HG03432 (cell line): ENCODE measurements around the gene UTP15.

Experiments
- ATAC-seq: cut with Tn5 transposase; IDR thresholded peaks from one replicate; pipeline ENCODE4 v1.9.1; 2021; ENCODE audit warnings: mild to moderate bottlenecking, moderate library complexity; ENCODE audit not compliant: unreplicated experiment

The UTP15 gene

GRCh38 chr5:73564675-73565074 lies 868 bp upstream of the UTP15 start:
- ATAC-seq, result peak; percentile 16

DNA sequence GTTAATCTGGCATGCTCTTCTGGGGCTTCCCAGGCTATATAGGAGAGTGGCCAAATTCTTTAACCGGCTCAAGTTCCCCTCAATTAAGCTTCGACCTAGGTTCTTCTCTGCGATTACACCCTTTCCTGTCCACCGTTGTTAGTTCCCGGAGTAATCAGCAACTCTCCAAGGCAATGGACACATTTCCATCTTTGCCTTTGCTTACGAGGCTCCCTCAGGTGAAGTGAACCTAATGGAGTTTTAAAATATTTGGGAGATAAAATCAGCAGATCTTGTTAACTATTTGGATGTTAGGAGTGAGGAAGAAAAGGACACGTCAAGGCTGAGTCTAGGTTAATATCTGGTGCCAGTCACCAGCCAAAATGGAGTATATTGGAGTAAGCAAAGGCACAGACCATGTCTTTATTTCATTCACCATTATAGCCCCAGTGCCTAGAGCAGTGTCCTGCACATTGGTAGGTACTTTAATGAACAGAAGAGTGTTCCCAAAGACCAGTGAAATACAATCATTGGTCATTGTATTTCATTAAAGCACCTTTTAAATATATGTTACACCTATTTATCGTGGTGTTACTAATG lies 515 bp downstream of the UTP15 start:
- ATAC-seq, result no peak

- no peak for ATAC-seq
Observed at GRCh38 chr5:73582285-73583145, 17.0 kb downstream of the UTP15 start.

- ATAC-seq, result peak; percentile 50
Observed at GRCh38 chr5:73587923-73588322, 22.4 kb downstream of the UTP15 start.

- no peak for ATAC-seq
Observed at GRCh38 chr5:73591102-73591695, 25.7 kb downstream of the UTP15 start.

DNA sequence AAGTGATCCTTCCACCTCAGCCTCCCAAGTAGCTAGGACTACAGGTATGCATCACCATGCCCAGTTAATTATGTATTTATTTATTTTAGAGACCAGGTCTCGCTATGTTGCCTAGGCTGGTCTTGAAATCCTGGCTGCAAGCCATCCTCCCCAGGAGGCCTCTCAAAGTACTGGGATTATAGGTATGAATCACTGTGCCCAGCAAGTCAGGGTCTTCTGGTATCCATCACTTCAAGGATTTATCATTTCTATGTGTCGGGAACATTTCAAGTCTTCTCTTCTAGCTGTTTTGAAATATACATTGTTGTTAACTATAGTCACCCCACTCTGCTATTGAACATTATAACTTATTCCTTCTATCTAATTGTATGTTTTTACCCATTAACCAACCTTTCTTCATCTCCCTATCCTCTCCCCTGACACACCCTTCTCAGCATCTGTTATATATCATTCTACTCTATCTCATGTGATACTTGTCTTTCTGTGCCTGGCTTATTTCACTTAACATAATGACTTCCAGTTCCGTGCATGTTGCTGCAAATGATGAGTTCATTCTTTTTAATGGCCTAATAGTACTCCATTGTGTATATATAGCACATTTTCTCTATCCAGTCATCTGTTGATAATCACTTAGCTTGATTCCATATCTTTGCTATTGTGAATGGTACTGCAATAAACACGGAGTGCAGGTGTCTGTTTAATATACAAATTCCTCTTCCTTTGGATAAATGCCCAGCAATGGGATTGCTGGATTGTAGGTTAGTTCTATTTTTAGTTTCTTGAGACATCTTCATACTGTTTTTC lies 26.4 kb downstream of the UTP15 start:
- no peak for ATAC-seq

DNA sequence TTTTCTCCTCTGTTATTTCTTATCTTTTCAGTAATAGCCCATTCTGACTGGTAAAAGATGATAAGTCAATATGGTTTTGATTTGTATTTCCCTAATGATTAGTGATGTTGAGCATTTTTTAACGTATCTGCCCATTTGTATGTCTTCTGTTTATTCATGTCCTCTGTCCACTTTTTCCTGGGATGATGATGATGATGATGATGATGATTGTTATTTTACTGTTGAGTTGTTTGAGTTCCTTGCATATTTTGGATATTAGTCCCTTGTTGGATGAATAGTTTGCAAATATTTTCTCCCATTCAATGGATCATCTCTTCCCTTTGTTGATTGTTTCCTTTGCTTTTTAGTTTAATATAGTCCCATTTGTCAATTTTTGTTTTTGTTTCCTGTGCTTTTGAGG lies 27.0 kb downstream of the UTP15 start:
- ATAC-seq, result no peak

GRCh38 chr5:73596705-73597328 lies 31.3 kb downstream of the UTP15 start:
- no peak for ATAC-seq

GRCh38 chr5:73599380-73599779 lies 33.8 kb downstream of the UTP15 start:
- no peak for ATAC-seq

DNA sequence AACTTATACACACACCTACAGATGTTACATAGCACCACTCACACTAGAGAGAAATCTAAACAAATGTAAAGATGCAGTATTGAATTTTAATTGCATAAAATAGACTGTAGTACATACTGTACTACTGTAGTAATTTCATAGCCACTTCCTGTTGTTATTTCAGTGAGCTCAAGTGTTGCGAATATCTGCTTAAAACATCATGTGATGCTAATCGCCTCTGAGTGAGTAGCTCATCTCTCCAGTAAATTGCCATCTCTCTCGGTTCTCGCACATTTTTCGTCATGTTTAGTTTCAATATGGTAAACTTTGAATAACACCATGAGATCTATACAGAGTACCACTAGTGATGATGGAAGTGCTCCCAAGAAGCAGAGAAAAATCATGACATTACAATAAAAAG lies 38.5 kb downstream of the UTP15 start:
- no peak for ATAC-seq

GRCh38 chr5:73605223-73606087 lies 39.9 kb downstream of the UTP15 start:
- no peak for ATAC-seq

DNA sequence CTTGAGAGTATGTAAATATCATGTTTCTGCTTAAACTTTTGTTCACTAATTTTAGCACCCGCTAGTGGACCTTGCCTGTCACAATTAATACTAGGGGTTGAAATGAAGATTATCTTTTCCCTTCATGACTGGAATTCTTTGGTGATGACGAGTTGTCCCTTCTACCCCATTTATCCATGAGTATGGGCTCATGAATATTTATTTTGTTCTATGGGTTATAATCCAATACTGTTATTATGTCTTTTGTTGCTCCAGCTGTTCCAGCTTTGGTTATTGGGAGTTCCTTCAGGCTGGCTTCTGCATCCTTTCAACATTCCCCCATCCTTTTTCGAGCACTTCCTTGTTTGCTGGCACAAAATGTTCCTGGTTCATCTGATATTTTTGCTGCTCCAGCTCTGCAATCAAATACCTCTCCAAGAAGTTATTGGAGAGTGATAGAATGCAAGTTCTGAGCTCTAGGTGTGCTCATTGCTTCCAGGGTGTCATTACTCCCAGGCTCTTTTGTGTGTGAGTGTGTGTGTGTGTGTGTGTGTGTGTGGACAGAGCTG lies 40.7 kb downstream of the UTP15 start:
- ATAC-seq, result no peak

DNA sequence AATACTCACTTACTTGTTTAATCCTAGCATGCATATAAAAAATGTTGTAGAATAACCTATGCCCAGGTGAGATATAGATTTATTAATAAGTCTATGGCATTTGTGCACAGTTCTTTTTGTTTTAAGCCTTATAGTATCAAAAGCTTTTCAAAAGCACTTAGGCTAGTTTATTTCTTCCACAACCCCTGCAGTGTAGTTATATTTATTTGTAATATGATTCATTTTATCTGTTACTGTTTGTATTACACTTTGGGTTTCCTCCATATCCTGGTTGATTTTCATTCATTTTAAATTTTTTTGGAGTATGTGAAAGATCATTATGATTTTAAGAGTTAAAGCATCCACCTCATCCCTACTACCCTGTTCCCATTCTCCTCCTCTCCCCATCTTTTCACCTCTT lies 41.7 kb downstream of the UTP15 start:
- no peak for ATAC-seq

GRCh38 chr5:73612799-73613198 lies 47.3 kb downstream of the UTP15 start:
- no peak for ATAC-seq

GRCh38 chr5:73615085-73615484 lies 49.5 kb downstream of the UTP15 start:
- ATAC-seq, result no peak

DNA sequence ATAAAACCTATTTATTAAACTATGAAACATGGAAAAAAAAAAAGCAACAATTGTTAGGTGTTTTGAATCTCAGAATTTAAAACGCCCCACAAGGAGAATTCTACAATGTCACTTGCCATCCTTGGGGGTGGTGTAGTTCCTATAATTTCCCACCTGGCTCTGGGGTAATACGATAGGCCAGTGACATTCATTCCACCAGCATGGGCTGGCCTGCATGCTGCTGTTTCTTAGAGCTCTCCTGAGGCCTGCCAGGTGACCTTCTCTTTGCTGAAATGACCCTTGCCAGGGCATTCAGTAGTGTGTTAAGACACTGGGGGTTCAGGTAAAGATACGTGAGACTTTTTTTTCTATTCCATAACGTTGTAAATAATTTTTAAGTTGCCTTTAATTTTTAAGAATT lies 50.4 kb downstream of the UTP15 start:
- ATAC-seq, result no peak

- peak; percentile 44 for ATAC-seq
Observed at GRCh38 chr5:73617510-73618279, 52.2 kb downstream of the UTP15 start.

GRCh38 chr5:73619606-73620333 lies 54.2 kb downstream of the UTP15 start:
- no peak for ATAC-seq
